NB4 (cell line): ENCODE measurements around the gene ZNF740.

Experiments used
- CTCF ChIP-seq: IDR thresholded peaks from one replicate; pipeline ENCODE4 v1.5.1; 2012; ENCODE audit warnings: low read depth, low read length
- TF ChIP-seq, protein P1 (sequence below): IDR thresholded peaks from 2 replicates; pipeline ENCODE4 v1.6.1; 2011; ENCODE audit warnings: low read depth, low read length

GRCh38 chr12:53181935-53182334, 1.4 kb downstream of the ZNF740 start:
- TF ChIP-seq, protein P1, sequence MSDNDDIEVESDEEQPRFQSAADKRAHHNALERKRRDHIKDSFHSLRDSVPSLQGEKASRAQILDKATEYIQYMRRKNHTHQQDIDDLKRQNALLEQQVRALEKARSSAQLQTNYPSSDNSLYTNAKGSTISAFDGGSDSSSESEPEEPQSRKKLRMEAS = no peak
- TF ChIP-seq CTCF = no peak
